Measurements from ENCODE around the gene PGAM1.

GRCh38 chr10:97396056-97396455 lies 29.9 kb upstream of the PGAM1 start:
- TF ChIP-seq CTCF (IDR thresholded peaks at IDR 0.05; ENCODE audit: low read depth, low read length) (no peak), POLR2A (IDR thresholded peaks at IDR 0.05; ENCODE audit: extremely low read depth, insufficient read length) (no peak), MAX (IDR thresholded peaks at IDR 0.05; ENCODE audit: low read depth, low read length) (no peak), MYC (IDR thresholded peaks at IDR 0.05; ENCODE audit: low read depth, low read length) (no peak)
